ENCODE results near the gene KIRREL2.
"Not testable (repeated sequence)": the region's sequence is repeated elsewhere in the genome, so short reads cannot be mapped to it uniquely, and the experiment has no call there.

KIRREL2 gene

GRCh38 chr19:35870124-35870736, 13.5 kb downstream of the KIRREL2 start:
- DNase-seq (ENCODE audit: low spot score) = not testable (repeated sequence)

DNA sequence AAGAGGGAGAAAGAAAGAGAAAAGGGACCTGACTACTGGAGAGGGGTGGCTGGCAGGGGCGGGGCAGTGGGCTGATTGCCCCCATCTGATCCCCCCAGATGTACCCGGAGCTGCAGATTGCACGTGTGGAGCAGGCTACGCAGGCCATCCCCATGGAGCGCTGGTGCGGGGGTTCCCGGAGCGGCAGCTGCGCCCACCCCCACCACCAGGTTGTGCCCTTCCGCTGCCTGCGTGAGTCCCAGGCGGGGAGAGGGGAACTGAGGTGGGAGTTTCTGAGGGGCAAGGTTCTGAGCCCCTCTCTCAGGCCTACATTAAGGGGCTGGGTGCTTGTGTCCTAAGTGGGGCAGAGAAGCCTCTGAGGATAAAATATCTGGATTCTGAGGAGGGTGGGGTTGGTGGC, 14.1 kb downstream of the KIRREL2 start:
- DNase-seq (ENCODE audit: low spot score) = no peak

DNA sequence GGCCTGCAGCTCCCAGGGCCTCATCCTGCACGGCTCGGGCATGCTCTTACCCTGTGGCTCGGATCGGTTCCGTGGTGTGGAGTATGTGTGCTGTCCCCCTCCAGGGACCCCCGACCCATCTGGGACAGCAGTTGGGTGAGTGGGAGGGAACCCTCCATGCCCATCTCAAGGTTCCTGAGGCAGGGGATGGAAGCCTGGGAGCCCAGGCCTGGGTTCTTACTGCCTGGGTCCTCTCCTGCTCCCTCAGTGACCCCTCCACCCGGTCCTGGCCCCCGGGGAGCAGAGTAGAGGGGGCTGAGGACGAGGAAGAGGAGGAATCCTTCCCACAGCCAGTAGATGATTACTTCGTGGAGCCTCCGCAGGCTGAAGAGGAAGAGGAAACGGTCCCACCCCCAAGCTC, 14.9 kb downstream of the KIRREL2 start:
- no peak for DNase-seq (ENCODE audit: low spot score)

DNA sequence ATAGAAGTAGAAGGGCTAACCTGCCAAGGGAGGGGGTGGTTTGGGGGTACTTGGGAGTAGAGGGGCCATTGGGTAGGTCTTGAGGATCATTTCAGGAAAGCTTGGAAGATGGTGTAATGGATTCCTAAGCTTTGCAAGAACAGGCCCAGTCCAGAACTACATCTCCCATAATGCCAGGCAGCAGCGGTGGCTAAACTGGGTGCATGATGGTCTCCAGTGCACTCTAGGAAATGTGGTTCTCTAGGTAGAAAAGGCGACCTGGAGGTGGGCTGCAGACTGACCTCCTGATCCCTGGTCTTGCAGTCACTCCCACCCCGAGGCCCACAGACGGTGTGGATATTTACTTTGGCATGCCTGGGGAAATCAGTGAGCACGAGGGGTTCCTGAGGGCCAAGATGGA, 15.5 kb downstream of the KIRREL2 start:
- DNase-seq (ENCODE audit: low spot score) = no peak

- no peak for DNase-seq (ENCODE audit: low spot score)
These were observed 17.8 kb downstream of the KIRREL2 start for GRCh38 chr19:35874392-35874930.

DNA sequence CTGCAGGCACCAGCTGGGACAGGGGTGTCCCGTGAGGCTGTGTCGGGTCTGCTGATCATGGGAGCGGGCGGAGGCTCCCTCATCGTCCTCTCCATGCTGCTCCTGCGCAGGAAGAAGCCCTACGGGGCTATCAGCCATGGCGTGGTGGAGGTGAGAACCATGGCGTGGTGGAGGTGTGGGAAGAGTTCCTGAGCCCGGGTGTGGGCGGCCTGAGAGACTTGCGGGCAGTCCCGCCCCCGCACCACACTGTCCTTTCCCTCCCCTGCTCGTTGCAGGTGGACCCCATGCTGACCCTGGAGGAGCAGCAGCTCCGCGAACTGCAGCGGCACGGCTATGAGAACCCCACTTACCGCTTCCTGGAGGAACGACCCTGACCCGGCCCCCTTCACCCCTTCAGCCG, 22.4 kb downstream of the KIRREL2 start:
- DNase-seq (ENCODE audit: low spot score) = no peak

DNA sequence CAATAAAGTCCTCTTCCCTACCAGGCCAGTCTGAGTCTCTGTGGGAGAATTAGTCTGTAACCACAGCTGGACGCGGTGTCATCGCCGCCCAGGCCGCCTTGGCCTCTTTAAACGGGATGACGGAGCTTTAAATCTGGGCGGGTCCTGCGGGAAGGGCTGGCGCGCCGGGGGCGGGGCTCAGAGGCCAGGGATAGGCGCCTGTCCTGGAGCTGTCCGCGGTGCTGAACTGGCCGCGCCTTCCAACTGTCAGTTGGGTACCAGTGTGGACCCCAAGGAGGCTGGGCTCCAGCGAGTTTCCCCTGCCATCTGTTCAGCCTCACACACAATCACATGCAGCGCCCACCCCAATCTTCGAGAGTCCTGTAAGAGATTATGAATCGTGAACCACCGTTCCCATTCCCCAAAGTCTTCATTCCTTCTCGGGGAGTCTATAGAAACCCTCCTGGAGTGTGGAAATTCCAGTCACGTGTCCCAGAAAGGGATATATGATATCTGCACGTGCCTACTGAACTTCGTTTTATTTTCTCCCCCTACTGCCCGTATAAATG, 23.1 kb downstream of the KIRREL2 start:
- DNase-seq (ENCODE audit: low spot score) = peak; percentile 71

DNA sequence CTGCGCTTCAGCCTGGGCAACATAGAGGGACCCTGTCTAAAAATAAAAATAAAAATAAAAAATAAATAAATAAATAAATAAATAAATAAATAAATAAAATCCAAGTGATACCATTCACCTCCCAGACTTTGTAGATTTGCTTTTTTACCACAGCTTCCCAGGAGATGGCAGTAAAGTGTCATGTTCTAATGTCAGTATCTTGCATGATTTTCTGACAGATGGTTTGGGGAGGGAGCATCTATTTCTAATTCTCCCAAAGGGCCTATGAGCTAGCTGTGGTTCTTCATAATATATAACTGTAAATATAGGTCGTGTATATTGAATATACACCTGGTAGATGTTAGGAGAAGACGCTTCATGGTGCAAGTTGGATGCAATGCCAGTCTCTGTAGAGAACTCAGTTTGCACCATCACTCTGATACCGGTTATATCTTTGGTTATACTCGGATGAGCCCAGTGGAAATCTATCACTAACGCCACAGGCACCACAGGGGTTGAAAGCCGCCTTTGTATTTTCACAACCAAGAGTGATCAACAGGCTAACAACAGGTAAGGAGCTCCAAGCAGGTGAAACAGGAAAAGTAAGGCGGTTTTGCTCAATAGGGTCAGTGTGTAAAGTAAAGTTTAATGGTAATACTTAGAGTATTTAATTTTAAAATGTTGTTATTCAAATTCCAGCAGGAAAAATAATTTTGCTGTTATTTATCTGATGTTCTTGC, 25.6 kb downstream of the KIRREL2 start:
- DNase-seq (ENCODE audit: low spot score) = peak; percentile 77

DNA sequence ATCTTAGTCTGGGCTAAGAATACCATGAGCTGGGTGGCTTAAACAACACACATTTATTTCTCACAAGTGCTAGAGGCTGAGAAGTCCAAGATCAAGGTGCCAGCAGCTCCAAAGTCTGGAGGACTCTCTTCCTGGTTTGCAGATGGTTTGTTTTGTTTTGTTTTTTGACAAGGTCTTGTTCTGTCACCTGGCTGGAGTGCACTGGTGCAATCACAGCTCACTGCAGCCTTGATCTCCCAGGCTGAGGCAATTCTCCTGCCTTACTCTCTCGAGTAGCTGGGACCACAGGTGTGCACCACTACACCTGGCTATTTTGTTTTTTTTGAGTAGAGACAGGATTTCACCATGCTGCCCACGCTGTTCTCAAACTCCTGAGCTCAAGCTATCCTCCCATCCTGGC, 27.2 kb downstream of the KIRREL2 start:
- DNase-seq (ENCODE audit: low spot score) = no peak

GRCh38 chr19:35885225-35885738, 28.6 kb downstream of the KIRREL2 start:
- DNase-seq (ENCODE audit: low spot score) = no peak

- DNase-seq (ENCODE audit: low spot score) = no peak
These were observed 29.2 kb downstream of the KIRREL2 start for GRCh38 chr19:35885904-35886303.

DNA sequence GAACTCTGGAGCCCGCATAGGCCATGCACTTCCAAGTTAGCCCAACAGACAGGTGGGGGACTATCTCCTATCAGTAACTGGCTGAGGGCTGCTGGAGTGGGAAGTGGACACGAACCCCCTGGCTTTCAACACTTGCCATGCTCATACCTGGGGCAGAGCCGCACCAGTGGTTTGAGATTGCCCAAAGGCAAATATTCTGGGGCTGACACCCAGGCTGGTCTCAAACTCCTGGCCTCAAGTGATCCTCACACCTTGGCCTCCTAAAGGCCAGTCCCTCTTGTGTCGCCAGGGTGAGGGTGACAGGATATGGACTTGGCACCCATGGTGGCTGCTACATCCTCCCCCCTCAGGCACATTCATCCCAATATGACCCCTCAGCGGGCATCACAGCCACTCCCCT, 30.5 kb downstream of the KIRREL2 start:
- DNase-seq (ENCODE audit: low spot score) = no peak

DNA sequence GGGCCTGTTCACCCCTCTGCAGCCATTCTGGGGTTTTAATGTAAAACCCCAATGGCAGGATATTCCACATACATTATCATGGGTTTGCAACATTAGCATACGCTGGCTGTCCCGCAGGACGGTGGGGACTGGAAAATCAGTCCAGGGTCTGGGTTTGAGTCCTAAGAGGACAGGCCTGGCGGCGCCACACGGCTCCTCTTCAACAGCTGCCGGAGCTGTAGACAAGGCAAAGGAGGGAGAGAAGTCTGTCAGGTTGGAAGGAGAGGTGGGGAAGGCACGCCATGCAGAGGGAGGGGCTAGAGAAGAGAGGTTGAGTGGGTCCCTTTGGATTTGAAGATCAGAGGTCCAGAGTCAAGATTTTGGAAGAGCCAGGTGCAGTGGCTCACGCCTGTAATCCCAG, 31.7 kb downstream of the KIRREL2 start:
- DNase-seq (ENCODE audit: low spot score) = no peak

DNA sequence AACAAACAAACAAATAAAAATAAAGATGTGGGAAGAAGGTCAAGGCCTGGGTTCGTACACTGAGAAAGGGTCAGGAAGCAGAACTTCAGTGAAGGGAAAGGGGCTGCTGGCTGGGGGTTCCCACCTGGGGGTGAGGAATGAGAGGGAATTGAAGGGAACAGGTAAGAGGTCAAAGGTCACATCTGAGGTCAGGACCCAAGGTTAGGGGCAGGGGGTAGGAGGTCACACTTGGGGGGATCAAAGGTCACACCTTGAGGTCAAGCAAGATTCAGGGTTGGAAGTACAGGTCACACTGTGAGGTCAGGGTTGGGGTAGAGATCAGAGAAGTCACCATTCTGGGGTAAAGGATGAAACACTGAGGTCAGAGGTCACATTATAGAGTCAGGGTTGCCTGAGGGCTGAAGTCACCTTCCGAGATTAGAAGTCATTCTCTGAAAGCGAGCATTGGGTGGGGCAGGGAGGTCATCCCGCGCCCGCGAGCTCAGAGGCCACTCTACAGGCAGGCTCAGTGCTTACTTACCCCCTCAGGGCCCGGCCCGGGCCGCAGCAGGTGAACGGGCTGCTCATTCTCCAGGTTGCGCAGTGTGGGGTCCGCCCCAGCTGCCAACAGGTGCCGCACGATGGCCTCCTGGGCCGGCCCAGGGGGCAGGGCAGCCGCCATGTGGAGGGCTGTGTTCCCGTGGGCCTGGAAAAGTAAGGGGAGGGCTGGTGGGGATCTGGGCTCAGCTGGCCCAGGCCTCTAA, 32.8 kb downstream of the KIRREL2 start:
- no peak for DNase-seq (ENCODE audit: low spot score)

DNA sequence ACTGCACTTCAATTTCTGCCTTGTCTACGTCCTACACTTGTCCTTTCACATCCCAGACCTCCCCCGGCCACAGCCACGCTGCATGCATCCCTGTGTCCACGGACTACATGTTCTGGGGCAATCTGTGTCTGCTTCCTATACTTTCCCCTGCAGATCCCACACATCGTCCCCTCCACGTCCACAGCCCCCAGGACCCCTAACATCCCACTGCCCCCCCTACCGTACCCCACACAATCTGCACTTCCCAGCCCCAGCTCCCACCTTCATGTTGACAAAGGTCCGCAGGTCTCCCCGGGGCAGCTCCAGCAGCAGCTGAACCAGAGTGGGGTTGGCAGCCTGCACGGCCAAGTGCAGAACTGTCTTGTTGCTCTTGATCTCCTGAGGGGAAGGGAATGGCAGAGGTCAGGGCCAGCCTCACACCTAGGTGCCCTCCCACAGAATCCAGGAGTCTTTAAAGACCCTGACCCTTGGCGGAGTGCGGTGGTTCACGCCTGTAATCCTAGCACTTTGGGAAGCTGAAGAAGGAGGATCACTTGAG, 33.5 kb downstream of the KIRREL2 start:
- DNase-seq (ENCODE audit: low spot score) = no peak

DNA sequence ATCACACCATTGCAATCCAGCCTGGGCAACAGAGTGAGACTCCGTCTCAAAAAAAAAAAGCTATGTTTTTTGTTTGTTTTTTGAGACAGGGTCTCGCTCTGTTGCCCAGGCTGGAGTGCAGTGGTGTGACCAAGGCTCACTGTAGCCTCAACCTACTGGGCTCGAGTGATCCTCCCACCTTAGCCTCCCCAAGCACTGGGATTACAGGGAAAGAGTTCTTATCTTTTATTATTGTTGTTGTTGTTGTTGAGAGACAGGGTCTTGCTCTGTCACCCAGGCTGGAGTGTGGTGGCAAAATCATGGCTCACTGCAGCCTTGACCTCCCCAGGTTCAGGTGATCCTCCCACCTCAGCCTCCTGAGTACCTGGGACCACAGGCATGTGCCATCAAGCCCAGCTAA, 35.1 kb downstream of the KIRREL2 start:
- DNase-seq (ENCODE audit: low spot score) = not testable (repeated sequence)

GRCh38 chr19:35894342-35894741, 37.6 kb downstream of the KIRREL2 start:
- DNase-seq (ENCODE audit: low spot score) = no peak

DNA sequence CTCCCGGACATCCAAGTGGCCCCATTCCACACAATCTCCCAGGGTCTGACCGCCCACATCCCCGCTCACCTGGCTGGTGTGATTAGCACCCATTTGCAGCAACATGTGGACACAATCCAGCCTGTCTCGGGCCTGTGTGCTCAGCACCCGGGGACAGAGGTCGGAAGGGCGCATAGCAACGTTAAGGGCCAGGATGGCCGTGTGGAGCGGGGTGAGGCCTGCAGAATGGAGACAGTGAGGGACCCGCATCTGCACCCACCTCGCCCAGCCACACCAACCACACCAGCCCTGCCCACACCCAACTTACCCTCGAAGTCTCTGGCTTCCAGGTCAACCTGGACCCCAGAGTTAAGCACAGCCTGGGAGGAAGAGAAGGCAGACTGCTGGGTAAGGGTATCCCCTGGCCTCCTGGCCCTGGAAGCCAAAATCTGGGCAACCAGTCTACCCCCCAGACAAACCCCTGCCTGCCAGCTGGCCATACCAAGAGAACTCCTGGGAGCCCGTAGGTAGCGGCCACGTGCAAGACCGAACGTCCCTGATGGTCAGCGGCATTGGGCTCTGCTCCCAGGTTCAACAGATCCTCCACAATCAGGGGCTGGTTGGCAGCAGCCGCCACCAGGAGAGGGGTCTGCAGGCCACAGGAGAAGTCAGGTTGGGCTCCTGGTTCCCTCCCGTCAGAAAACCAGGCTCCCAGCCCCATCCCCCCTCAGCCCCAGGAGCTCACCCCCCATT, 39.4 kb downstream of the KIRREL2 start:
- no peak for DNase-seq (ENCODE audit: low spot score)

- DNase-seq (ENCODE audit: low spot score) = no peak
These were observed 39.9 kb downstream of the KIRREL2 start for GRCh38 chr19:35896643-35897040.

- no peak for DNase-seq (ENCODE audit: low spot score)
These were observed 41.2 kb downstream of the KIRREL2 start for GRCh38 chr19:35897706-35898451.

DNA sequence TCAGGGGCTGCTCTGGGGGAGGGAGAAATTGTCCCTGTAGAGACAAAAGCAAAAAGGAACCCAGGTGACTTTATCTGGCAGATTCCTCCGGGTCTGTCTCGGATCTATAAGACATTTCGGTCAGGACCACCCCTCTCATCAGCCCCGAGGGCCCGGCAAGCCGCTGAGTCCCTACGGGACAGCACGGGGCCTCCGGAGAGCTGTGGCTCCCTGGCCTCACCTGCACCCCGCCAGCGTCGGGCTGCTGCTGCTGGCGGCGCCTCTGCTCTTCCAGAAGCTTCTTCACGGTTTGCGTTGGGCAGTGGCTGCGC, 41.7 kb downstream of the KIRREL2 start:
- no peak for DNase-seq (ENCODE audit: low spot score)

All from CD4-positive, alpha-beta T cell treated with Interleukin-15 for 4 hours (primary cell).